ENCODE measurements around the gene SCARB1. TPM values are rescaled to one million over a fixed set of nuclear protein-coding genes. Genes with fewer than 3 reads are reported as not detected.
A peak's percentile ranks its signal among the peaks of the same experiment; 100 is the strongest.

SCARB1 gene
- total and polyA plus RNA-seq, 2 of the 13 experiments (the other 11 are each of a cell fraction or from before 2014, with no cell fraction given) = 63.4 to 160 TPM

- Histone ChIP-seq H3K36me3 (replicated peaks in 1 of 2; ENCODE audit: control insufficient read depth in 1 of 2, insufficient read depth in 2 of 2, low read length in 2 of 2) (peaks cover 8 to 15% of the 10 kb centered on the region in 2 experiments; a peak in 4 of 5 replicates), H3K9ac (ENCODE audit: insufficient read depth, low read depth, low read length) (peak overlapping the region; percentile 74; the same call in 1 of the 2 replicates), H3K27ac (ENCODE audit: extremely low read length, insufficient read depth, low read length) (peak overlapping the region; percentile 95), H3K9me3 (ENCODE audit: low read length) (no peaks in the 10 kb centered on the region), H3K27me3 (ENCODE audit: control insufficient read depth in 1 of 2, insufficient read depth in 2 of 2, low read length in 2 of 2) (no peaks in the 10 kb centered on the region), H3K4me1 (ENCODE audit: insufficient read depth, low read length) (peaks cover 92% of the 10 kb centered on the region), H3K4me3 (replicated peaks in 1 of 3; ENCODE audit: insufficient read depth in 1 of 3, low read depth in 2 of 3, low read length in 3 of 3) (no peak overlapping the region), H4K20me1 (ENCODE audit: insufficient read depth, low read length) (no peaks in the 10 kb centered on the region), H3K79me2 (ENCODE audit: insufficient read depth, low read length) (peaks cover 76% of the 10 kb centered on the region), H3K4me2 (ENCODE audit: low read depth, low read length) (peak overlapping the region; percentile 97), H2AFZ (ENCODE audit: low read length) (no peak overlapping the region)
- DNase-seq (ENCODE audit: low spot score) (peak; percentile 39), FAIRE-seq (no peak), ATAC-seq (no peak)
- intact Hi-C loops (cut with micrococcal nuclease; ENCODE audit: unreplicated experiment) (loop anchor here (1.0 kb wide), 1 partner anchor 9 kb away; no protein-coding TSS in a partner anchor), in situ Hi-C loops (cut with HindIII; ENCODE audit: extremely low pct_ligation_motif_present, low pct_unique_long_range_greater_than_20kb) (no loop called here)
- CTCF ChIA-PET (ENCODE audit: low intra/inter-chr PET ratio, low total read pairs) = no interaction called here
- POLR2A ChIA-PET = interaction anchor here (1.3 to 3.6 kb wide), 8 partner anchors 8 to 86 kb away, joined by 4 to 49 read pairs (median 10); partner anchors contain the start of gene UBC
- BruUV-seq (replicated peaks) = no TSS peak
- 82% methylated on average over 4 of the region's 4 CpGs for WGBS (ENCODE audit: low lambda C conversion rate)
- TF ChIP-seq ZNF720 (CRISPR knock-in tag; IDR thresholded peaks at IDR 0.05) (no peak), MIXL1 (CRISPR knock-in tag; IDR thresholded peaks at IDR 0.05) (no peak), ZC3H4 (CRISPR knock-in tag; IDR thresholded peaks at IDR 0.05; ENCODE audit: borderline replicate concordance) (no peak), NFIC (IDR thresholded peaks at IDR 0.05; ENCODE audit: low read length) (no peak), PPARG (CRISPR knock-in tag; conservative IDR thresholded peaks at IDR 0.05) (0 out of 2 replicates have a peak, but pooled peaks have one; percentile 3), RFX5 (IDR thresholded peaks at IDR 0.05; ENCODE audit: low read depth, low read length) (0 out of 2 replicates have a peak, but pooled peaks have one; percentile 0), ZNF737 (CRISPR knock-in tag; IDR thresholded peaks at IDR 0.05; ENCODE audit: borderline replicate concordance) (no peak), ZNF3 (CRISPR knock-in tag; IDR thresholded peaks at IDR 0.05) (peak; percentile 3; the same call in 1 of the 2 replicates), ZIK1 (CRISPR knock-in tag; IDR thresholded peaks at IDR 0.05; ENCODE audit: borderline replicate concordance, low read depth) (no peak), ZNF687 (CRISPR knock-in tag; IDR thresholded peaks at IDR 0.05) (no peak), ELF3 (CRISPR knock-in tag; IDR thresholded peaks at IDR 0.05) (peak; percentile 2; the same call in 1 of the 2 replicates), TBP (CRISPR knock-in tag; IDR thresholded peaks at IDR 0.05) (no peak), ATF4 (CRISPR knock-in tag; IDR thresholded peaks at IDR 0.05) (no peak), CHD2 (IDR thresholded peaks at IDR 0.05; ENCODE audit: low read depth, low read length) (no peak; the same call in 1 of the 2 replicates), MYC (CRISPR knock-in tag; IDR thresholded peaks at IDR 0.05; ENCODE audit: borderline replicate concordance) (no peak), ZNF382 (CRISPR knock-in tag; IDR thresholded peaks at IDR 0.05; ENCODE audit: borderline replicate concordance) (no peak), LRRFIP1 (CRISPR knock-in tag; conservative IDR thresholded peaks at IDR 0.05) (no peak), CREBL2 (CRISPR knock-in tag; IDR thresholded peaks at IDR 0.05; ENCODE audit: borderline replicate concordance) (no peak)
Observed at GRCh38 chr12:124829708-124830304, 33.9 kb downstream of the SCARB1 start.
